Testis (tissue), 3 donors: ENCODE measurements around the gene HNRNPA1L2. TPM values are rescaled to one million over a fixed set of nuclear protein-coding genes. Genes with fewer than 3 reads are reported as not detected.
"Not testable (repeated sequence)": the region's sequence is repeated elsewhere in the genome, so short reads cannot be mapped to it uniquely, and the experiment has no call there.

Experiments
- DNase-seq: peaks from one replicate; pipeline ENCODE4 v3.0.0-alpha.2; 2019
- H3K27ac ChIP-seq, 2 donors: fragments of 200-600 bp; sonication (generic); one replicate each; pipeline ENCODE4 v1.5.1; 2019
- H3K27me3 ChIP-seq: fragments of 200-600 bp; sonication (generic); one replicate; pipeline ENCODE4 v1.5.1; 2019
- H3K36me3 ChIP-seq: fragments of 200-600 bp; sonication (generic); one replicate; pipeline ENCODE4 v1.5.1; 2017; ENCODE audit warnings: low read depth; ENCODE audit errors: missing control alignments
- H3K4me1 ChIP-seq: fragments of 200-600 bp; sonication (generic); one replicate; pipeline ENCODE4 v1.5.1; 2019
- H3K4me3 ChIP-seq, 2 donors: fragments of 200-600 bp; sonication (generic); one replicate each; pipeline ENCODE4 v1.5.1; 2017 to 2019
- H3K9me3 ChIP-seq: fragments of 200-600 bp; sonication (generic); one replicate; pipeline ENCODE4 v1.5.1; 2017
- CTCF ChIP-seq, 3 experiments: fragments of 450-650 bp in 2 of 3; fragments of 200-600 bp in 1 of 3; sonication (generic) in 1 of 3; IDR thresholded peaks; one replicate each; pipeline ENCODE4 v1.5.1; 2016 to 2019; ENCODE audit warnings: antibody characterized with exemption in 3 of 3, mild to moderate bottlenecking in 2 of 3, moderate library complexity in 1 of 3
- POLR2A ChIP-seq: fragments of 450-650 bp; IDR thresholded peaks from one replicate; pipeline ENCODE4 v1.6.1; 2017; ENCODE audit warnings: antibody characterized with exemption, mild to moderate bottlenecking, moderate library complexity
- WGBS, 2 donors: methylation state at CpG; one replicate each; pipeline ENCODE4 v1.1.5; 2018; 5-methylcytosine and 5-hydroxymethylcytosine counted together
- intact Hi-C: fragments of 100-400 bp; cut with DNase I; formaldehyde crosslinking; loops from one replicate; pipeline ENCODE4 v1.15.1; 2023; ENCODE audit warnings: low total_unique reads
- polyA plus RNA-seq: library from polyadenylated mRNA; stranded (reverse); fragments of 350-450 nt; fragmentation: Illumina TruSeq; extraction: RNeasy Lipid Tissue Mini Kit (QIAGEN cat#74804); gene quantifications from one replicate; pipeline ENCODE4 v1.2.3, GENCODE V29; 2014; ENCODE audit warnings: low read depth, low replicate concordance; ENCODE audit not compliant: insufficient read depth
- total RNA-seq, 2 donors: library from RNA; depleted of rRNA; stranded (reverse); fragments of >200 nt; gene quantifications; one replicate each; pipeline ENCODE4 v1.2.3, GENCODE V29; 2016

The HNRNPA1L2 gene
- total and polyA plus RNA-seq, 3 donors from 2014 or later = 4.0 to 6.7 (median 5.6) TPM

GRCh38 chr13:52599848-52600603 lies 42.2 kb upstream of the HNRNPA1L2 start:
- peaks cover 11% of the 10 kb centered on the region for H3K4me1 ChIP-seq
- DNase-seq = peak; percentile 53
- H3K4me3 ChIP-seq = peak overlapping the region; percentile 73 to 75
- peak overlapping the region; percentile 86 to 91 for H3K27ac ChIP-seq
- intact Hi-C loops = no loop called here
- no peaks in the 10 kb centered on the region for H3K9me3 ChIP-seq
- H3K27me3 ChIP-seq = no peaks in the 10 kb centered on the region
- WGBS, 2 donors = 0 to 1% methylated on average over 17 to 62 of the region's 73 CpGs
- no peaks in the 10 kb centered on the region for H3K36me3 ChIP-seq
- no peak for TF ChIP-seq POLR2A
- TF ChIP-seq CTCF (IDR thresholded peaks at IDR 0.05) = no peak

DNA sequence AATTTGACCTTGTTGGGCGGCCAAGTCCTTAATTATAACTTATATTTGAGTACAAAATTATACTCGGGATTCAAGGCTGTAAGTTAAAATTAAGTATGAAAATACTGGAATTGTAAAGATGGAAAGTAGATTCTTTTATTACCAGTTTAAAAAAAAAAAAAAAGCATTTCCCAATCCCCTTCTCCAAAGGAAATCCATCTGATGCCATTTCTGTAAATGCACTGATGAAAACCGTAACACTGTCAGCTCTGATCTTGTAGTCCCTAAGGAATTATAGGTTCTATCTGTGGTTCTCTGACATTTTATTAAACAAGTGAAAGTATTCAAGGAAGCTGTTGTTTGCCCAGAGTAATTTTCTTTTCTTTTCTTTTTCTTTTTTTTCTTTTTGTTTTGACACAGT lies 41.6 kb upstream of the HNRNPA1L2 start:
- TF ChIP-seq POLR2A (no peak), CTCF (IDR thresholded peaks at IDR 0.05) (no peak)
- intact Hi-C loops = no loop called here
- Histone ChIP-seq H3K36me3 (no peaks in the 10 kb centered on the region), H3K27ac (peak overlapping the region; percentile 86 to 91), H3K4me1 (peaks cover 11% of the 10 kb centered on the region), H3K9me3 (no peaks in the 10 kb centered on the region), H3K4me3 (peak overlapping the region; percentile 73 to 75), H3K27me3 (no peaks in the 10 kb centered on the region)
- no peak for DNase-seq
- WGBS, 2 donors = 9 to 17% methylated on average over 3 of the region's 3 CpGs

DNA sequence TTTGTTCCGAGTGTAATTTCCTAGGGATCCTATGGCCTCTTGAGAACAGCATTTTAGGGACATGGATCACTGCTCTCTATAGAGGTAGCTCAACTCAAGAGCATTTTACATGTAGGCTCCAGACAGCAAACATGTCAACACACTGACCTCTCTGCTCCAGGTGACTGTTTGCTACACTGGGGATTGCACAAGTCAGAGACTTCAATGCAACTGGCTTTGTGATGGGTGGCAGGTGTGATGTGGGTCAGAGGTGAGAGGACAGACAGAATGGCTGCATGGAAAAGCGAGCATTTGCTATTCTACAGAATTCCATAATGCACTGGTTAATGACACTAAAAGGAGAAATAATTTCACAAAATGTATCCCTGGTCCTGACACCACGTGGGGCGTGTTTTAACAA lies 38.9 kb upstream of the HNRNPA1L2 start:
- H3K9me3 ChIP-seq, H3K36me3 ChIP-seq, intact Hi-C loops, H3K27ac ChIP-seq, H3K4me3 ChIP-seq, DNase-seq, H3K27me3 ChIP-seq: not testable (repeated sequence)
- WGBS, 2 donors = 81 to 88% methylated on average over 4 of the region's 4 CpGs
- peaks cover 11% of the 10 kb centered on the region for H3K4me1 ChIP-seq

GRCh38 chr13:52606126-52606525 lies 36.1 kb upstream of the HNRNPA1L2 start:
- DNase-seq, H3K27me3 ChIP-seq, H3K9me3 ChIP-seq, intact Hi-C loops, H3K4me1 ChIP-seq, H3K27ac ChIP-seq, H3K4me3 ChIP-seq, H3K36me3 ChIP-seq: not testable (repeated sequence)
- WGBS, 2 donors = 90 to 92% methylated on average over 6 of the region's 6 CpGs

- H3K36me3 ChIP-seq, H3K4me3 ChIP-seq, H3K27ac ChIP-seq, intact Hi-C loops, H3K4me1 ChIP-seq, H3K27me3 ChIP-seq, H3K9me3 ChIP-seq, DNase-seq: not testable (repeated sequence)
- WGBS, 2 donors = 85 to 92% methylated on average over 1 of the region's 1 CpG
Observed at GRCh38 chr13:52606795-52607194, 35.4 kb upstream of the HNRNPA1L2 start.

DNA sequence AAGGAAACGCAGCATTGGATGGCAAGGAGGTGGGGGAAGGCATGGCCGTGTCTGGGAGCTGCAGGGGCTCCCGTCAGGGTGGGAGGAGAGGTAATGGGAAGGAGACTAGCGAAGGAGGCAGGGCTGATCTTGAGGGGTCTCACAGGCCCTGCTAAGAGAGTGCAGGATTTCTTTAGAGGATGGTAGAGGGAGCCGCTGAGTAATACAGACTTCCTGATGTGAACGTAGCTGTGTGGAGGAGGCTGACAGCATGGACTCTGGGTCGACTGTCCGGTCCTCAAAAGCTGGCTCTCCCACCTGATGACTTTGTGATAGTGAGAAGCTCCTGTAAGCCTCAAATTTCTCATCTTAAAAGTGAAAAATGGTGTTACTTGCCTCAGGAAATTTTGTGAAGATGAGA lies 34.0 kb upstream of the HNRNPA1L2 start:
- H3K4me1 ChIP-seq, H3K27me3 ChIP-seq, H3K9me3 ChIP-seq, H3K4me3 ChIP-seq, DNase-seq, H3K27ac ChIP-seq, intact Hi-C loops, H3K36me3 ChIP-seq: not testable (repeated sequence)
- WGBS, 2 donors = 57 to 60% methylated on average over 8 of the region's 8 CpGs

GRCh38 chr13:52609013-52609606 lies 33.1 kb upstream of the HNRNPA1L2 start:
- WGBS, 2 donors = 78 to 80% methylated on average over 10 of the region's 10 CpGs

DNA sequence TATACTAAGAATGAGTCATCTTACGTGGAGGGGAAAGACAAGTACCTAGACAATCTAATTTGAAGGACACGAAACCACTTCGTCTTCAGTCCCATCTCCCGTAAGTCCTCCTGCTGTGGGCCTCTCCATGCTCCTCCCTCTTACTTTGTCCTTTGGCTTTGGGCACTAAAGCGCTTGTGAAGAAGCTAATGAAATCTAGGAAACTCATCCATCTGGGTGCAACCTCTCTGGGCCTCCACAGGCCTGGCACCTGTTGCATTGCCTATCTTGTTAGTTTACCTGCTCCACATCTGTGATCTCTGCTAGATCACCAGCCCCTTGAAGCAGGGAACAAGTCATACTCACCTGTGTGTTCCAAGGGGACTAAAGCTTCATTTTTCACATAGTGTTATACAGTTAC lies 32.1 kb upstream of the HNRNPA1L2 start:
- not testable (repeated sequence) for H3K4me1 ChIP-seq

More at GRCh38 chr13:52609013-52609606, 33.1 kb upstream of the HNRNPA1L2 start:
- H3K27me3 ChIP-seq, H3K27ac ChIP-seq, H3K36me3 ChIP-seq, H3K9me3 ChIP-seq, H3K4me3 ChIP-seq, intact Hi-C loops, H3K4me1 ChIP-seq, DNase-seq: not testable (repeated sequence)

More for the DNA sequence above, 32.1 kb upstream of the HNRNPA1L2 start:
- H3K27me3 ChIP-seq, DNase-seq, H3K27ac ChIP-seq, H3K36me3 ChIP-seq, H3K4me3 ChIP-seq, H3K9me3 ChIP-seq, intact Hi-C loops: not testable (repeated sequence)
- WGBS, 2 donors = 93 to 97% methylated on average over 5 of the region's 5 CpGs
